Muscle of leg (tissue), 11 donors: ENCODE data around the gene CAMTA1. TPM values are rescaled to one million over a fixed set of nuclear protein-coding genes. Genes with fewer than 3 reads are reported as not detected.

ENCODE experiments used
- DNase-seq: peaks from one replicate; pipeline ENCODE4 v3.0.0; 2013
- H3K27ac ChIP-seq: one replicate; pipeline ENCODE4 v1.5.1; 2013; ENCODE audit warnings: mild to moderate bottlenecking, low read length, control low read depth
- H3K27me3 ChIP-seq: one replicate; pipeline ENCODE4 v1.6.1; 2013; ENCODE audit warnings: low read length; ENCODE audit not compliant: control insufficient read depth, insufficient read depth
- H3K36me3 ChIP-seq: one replicate; pipeline ENCODE4 v1.6.1; 2013; ENCODE audit warnings: low read length; ENCODE audit not compliant: control insufficient read depth, insufficient read depth
- H3K4me1 ChIP-seq: one replicate; pipeline ENCODE4 v1.6.1; 2013; ENCODE audit warnings: low read length; ENCODE audit not compliant: control insufficient read depth, insufficient read depth
- H3K4me3 ChIP-seq: one replicate; pipeline ENCODE4 v1.5.1; 2013; ENCODE audit warnings: low read length, control low read depth
- H3K9me3 ChIP-seq: replicated peaks from 2 replicates; pipeline ENCODE4 v1.6.1; 2013; ENCODE audit warnings: low read depth, low read length; ENCODE audit not compliant: control insufficient read depth
- WGBS: methylation state at CpG from one replicate; pipeline ENCODE4 v1.1.5; 2013; ENCODE audit warnings: missing lambda C conversion rate; ENCODE audit not compliant: insufficient coverage; 5-methylcytosine and 5-hydroxymethylcytosine counted together
- polyA plus RNA-seq, 8 donors: library from polyadenylated mRNA; unstranded; fragments of 120-200 nt; gene quantifications; one replicate each; pipeline versions ENCODE4 v1.2.1 to v1.2.3, GENCODE V29; 2013; ENCODE audit warnings: inconsistent platforms in 1 of 8, low replicate concordance in 1 of 8; ENCODE audit not compliant: insufficient read length in 8 of 8, insufficient read depth in 1 of 8
- total RNA-seq: library from RNA; stranded (reverse); fragments of 120-200 nt; gene quantifications from one replicate; pipeline ENCODE4 v1.2.4, GENCODE V29; 2013

Gene CAMTA1
- total and polyA plus RNA-seq, 9 donors, result 36.4 to 56.4 (median 47.7) TPM

GRCh38 chr1:7478809-7479499, 693.7 kb downstream of the CAMTA1 start:
- Histone ChIP-seq H3K36me3 (no peaks in the 10 kb centered on the region), H3K4me3 (no peak overlapping the region), H3K9me3 (no peaks in the 10 kb centered on the region), H3K27me3 (no peaks in the 10 kb centered on the region), H3K27ac (peak overlapping the region; percentile 76), H3K4me1 (peaks cover 44% of the 10 kb centered on the region)
- 47% methylated on average over 6 of the region's 14 CpGs for WGBS
- peak; percentile 80 for DNase-seq

DNA sequence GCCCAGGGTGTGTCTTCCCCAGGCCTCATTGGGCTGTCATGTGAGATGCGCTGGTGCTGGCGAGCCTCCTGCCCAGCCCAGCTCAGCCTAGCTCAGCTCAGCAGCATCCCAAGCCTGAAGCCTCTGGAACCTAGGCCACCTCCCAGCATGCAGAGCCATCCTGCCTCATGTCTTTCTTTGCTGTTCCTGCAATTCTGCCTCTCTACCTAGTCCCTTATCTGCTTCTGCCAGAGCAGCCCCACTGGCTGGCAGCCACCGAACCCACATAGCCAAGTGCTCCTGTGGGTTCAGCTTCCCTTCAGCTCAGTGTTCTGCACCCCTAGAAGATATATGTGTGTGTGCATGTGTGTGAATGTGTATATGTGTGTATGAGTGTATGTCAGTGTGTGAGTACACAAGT, 694.3 kb downstream of the CAMTA1 start:
- Histone ChIP-seq H3K27ac (no peak overlapping the region), H3K9me3 (no peaks in the 10 kb centered on the region), H3K4me3 (no peak overlapping the region), H3K4me1 (peaks cover 44% of the 10 kb centered on the region), H3K27me3 (no peaks in the 10 kb centered on the region), H3K36me3 (no peaks in the 10 kb centered on the region)
- WGBS, result 98% methylated on average over 3 of the region's 3 CpGs
- DNase-seq, result no peak

- Histone ChIP-seq H3K4me1 (peaks cover 52% of the 10 kb centered on the region), H3K27me3 (no peaks in the 10 kb centered on the region), H3K36me3 (no peaks in the 10 kb centered on the region), H3K9me3 (no peaks in the 10 kb centered on the region), H3K27ac (no peak overlapping the region), H3K4me3 (no peak overlapping the region)
- WGBS, result 64% methylated on average over 3 of the region's 3 CpGs
- no peak for DNase-seq
These were observed 695.9 kb downstream of the CAMTA1 start for GRCh38 chr1:7481194-7481593.

- H3K27ac ChIP-seq, result no peak overlapping the region
- H3K9me3 ChIP-seq, result no peaks in the 10 kb centered on the region
- H3K4me3 ChIP-seq, result no peak overlapping the region
- H3K36me3 ChIP-seq, result no peaks in the 10 kb centered on the region
- no peaks in the 10 kb centered on the region for H3K27me3 ChIP-seq
- WGBS, result 80% methylated on average over 1 of the region's 6 CpGs
- peaks cover 45% of the 10 kb centered on the region for H3K4me1 ChIP-seq
- DNase-seq, result no peak
These were observed 696.8 kb downstream of the CAMTA1 start for GRCh38 chr1:7482077-7482476.

- DNase-seq, result no peak
- Histone ChIP-seq H3K4me1 (peaks cover 37% of the 10 kb centered on the region), H3K27me3 (no peaks in the 10 kb centered on the region), H3K9me3 (no peaks in the 10 kb centered on the region), H3K36me3 (no peaks in the 10 kb centered on the region), H3K4me3 (no peak overlapping the region), H3K27ac (no peak overlapping the region)
- WGBS, result 19% methylated on average over 5 of the region's 10 CpGs
These were observed 697.7 kb downstream of the CAMTA1 start for GRCh38 chr1:7482772-7483495.

GRCh38 chr1:7483634-7484383, 698.6 kb downstream of the CAMTA1 start:
- Histone ChIP-seq H3K4me1 (peaks cover 28% of the 10 kb centered on the region), H3K9me3 (no peaks in the 10 kb centered on the region), H3K36me3 (no peaks in the 10 kb centered on the region), H3K4me3 (no peak overlapping the region), H3K27me3 (no peaks in the 10 kb centered on the region), H3K27ac (no peak overlapping the region)
- WGBS, result 83% methylated on average over 6 of the region's 13 CpGs
- no peak for DNase-seq

DNA sequence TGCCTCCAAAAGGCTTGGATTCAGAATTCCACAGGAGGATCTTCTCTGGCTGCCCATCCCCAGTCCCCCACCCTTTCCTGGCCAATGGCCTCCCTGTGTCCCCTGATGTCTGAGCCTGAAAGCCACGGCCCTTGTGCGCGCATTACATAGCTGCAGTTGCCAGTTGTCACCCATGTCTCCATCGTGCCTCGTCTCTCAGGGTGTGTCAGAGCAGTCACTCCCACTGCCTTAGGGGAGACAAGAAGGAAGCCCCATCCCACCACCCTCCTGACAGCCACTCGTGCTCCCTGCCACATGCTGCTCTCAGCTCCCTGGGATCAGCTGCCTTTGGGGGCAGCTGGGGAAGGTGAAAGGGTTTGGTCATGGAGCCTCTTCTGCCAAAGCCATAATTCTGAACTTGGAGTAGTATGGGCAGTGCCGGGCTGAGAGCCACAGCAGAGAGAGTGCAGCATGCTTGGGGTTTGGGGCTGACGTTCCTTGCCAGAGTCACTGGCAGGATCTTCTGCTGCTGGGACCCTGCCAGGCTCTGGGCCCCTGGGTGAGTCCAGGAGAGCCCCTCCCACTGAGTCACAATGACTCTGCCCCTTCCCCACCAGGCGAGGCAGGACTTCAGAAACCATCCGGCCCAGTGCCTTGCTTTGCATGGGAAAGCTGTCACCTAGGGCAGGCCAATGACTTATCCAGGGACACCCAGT, 700.0 kb downstream of the CAMTA1 start:
- Histone ChIP-seq H3K27ac (no peak overlapping the region), H3K36me3 (no peaks in the 10 kb centered on the region), H3K27me3 (peaks cover 2% of the 10 kb centered on the region), H3K9me3 (no peaks in the 10 kb centered on the region), H3K4me3 (no peak overlapping the region), H3K4me1 (peaks cover 26% of the 10 kb centered on the region)
- WGBS, result 58% methylated on average over 4 of the region's 10 CpGs
- DNase-seq, result peak; percentile 38

DNA sequence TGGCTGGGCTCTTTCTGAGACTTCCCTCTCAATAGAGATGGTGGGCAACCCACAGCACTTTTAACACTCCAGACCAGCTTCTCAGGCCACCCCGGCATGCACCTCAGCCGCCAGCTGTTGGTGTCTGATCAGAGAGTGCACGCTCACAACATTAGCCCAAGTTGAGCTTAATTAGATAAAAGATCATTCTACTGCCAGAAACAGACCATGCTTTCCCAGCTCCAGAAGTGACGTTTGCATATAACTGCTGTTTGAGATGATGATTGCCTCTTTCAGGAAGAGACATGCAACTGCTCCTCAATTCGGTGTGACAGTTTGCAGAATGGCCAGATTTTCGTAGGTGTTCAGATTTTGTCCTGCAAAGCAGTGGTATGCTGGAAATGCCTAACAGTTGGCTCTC, 700.6 kb downstream of the CAMTA1 start:
- no peak overlapping the region for H3K4me3 ChIP-seq
- WGBS, result 82% methylated on average over 3 of the region's 6 CpGs
- H3K36me3 ChIP-seq, result no peaks in the 10 kb centered on the region
- peaks cover 2% of the 10 kb centered on the region for H3K27me3 ChIP-seq
- no peak for DNase-seq
- peaks cover 30% of the 10 kb centered on the region for H3K4me1 ChIP-seq
- no peaks in the 10 kb centered on the region for H3K9me3 ChIP-seq
- H3K27ac ChIP-seq, result no peak overlapping the region

- Histone ChIP-seq H3K4me3 (no peak overlapping the region), H3K27ac (no peak overlapping the region), H3K9me3 (no peaks in the 10 kb centered on the region), H3K36me3 (no peaks in the 10 kb centered on the region), H3K4me1 (peaks cover 39% of the 10 kb centered on the region), H3K27me3 (peaks cover 2% of the 10 kb centered on the region)
- WGBS, result 56% methylated on average over 8 of the region's 8 CpGs
- no peak for DNase-seq
These were observed 702.7 kb downstream of the CAMTA1 start for GRCh38 chr1:7487766-7488474.
